ENCODE results near the gene C3AR1.

C3AR1 gene

DNA sequence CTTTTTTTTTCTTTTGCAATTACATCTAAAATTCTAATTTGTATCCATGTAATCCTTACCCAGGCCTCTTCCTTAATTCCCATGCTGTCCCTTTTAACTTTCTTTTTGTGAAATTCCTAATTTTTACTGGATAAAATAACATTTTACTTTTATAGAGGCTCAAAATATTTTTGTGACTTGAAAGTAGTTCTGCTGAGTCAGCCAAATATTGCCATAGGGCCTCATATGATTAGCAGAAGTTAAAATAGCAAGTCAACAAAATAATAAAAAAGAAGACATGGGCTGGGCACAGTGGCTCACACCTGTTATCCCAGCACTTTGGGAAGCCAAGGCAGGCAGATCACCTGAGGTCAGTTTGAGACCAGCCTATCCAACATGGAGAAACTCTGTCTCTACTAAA, 2.0 kb downstream of the C3AR1 start:
- Histone ChIP-seq H3K9ac (ENCODE audit: low read depth in 1 of 2, low read length in 2 of 2) (no peak overlapping the region), H3K27ac (ENCODE audit: low read depth, low read length) (no peak overlapping the region), H3K4me3 (ENCODE audit: low read depth in 1 of 2, low read length in 2 of 2) (no peak overlapping the region), H3K9me3 (ENCODE audit: control insufficient read depth in 1 of 2, low read length in 2 of 2) (no peaks in the 10 kb centered on the region), H3K27me3 (ENCODE audit: control insufficient read depth in 1 of 2, insufficient read depth in 2 of 2, low read length in 2 of 2) (no peaks in the 10 kb centered on the region), H3K4me1 (ENCODE audit: control insufficient read depth in 1 of 2, insufficient read depth in 2 of 2, low read length in 2 of 2) (no peaks in the 10 kb centered on the region), H3K36me3 (ENCODE audit: control insufficient read depth in 1 of 2, insufficient read depth in 2 of 2, low read length in 2 of 2) (peaks cover 0 to 4% of the 10 kb centered on the region in 2 donors)

DNA sequence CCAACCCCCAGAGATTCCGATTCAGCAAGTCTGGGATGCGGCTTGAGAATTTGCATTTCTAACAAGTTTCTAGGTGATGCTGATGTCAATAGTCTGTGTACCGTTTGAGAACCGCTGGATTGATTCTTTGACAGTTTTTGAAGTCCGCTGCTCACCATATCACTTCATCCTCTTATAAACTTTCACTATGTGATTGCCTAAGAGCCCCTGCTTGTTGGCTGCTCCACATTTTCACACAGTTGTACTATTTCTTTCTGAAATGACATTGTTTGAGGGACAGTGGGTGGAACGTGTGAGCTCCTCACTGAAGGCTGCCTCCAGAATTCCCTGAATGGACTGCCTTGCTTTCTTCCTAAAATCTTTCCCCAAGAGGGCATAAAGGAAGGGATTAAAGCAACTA, 7.7 kb downstream of the C3AR1 start:
- Histone ChIP-seq H3K4me3 (ENCODE audit: low read depth in 1 of 2, low read length in 2 of 2) (no peak overlapping the region), H3K27me3 (ENCODE audit: control insufficient read depth in 1 of 2, insufficient read depth in 2 of 2, low read length in 2 of 2) (no peaks in the 10 kb centered on the region), H3K4me1 (ENCODE audit: control insufficient read depth in 1 of 2, insufficient read depth in 2 of 2, low read length in 2 of 2) (no peaks in the 10 kb centered on the region), H3K9me3 (ENCODE audit: control insufficient read depth in 1 of 2, low read length in 2 of 2) (no peaks in the 10 kb centered on the region), H3K36me3 (ENCODE audit: control insufficient read depth in 1 of 2, insufficient read depth in 2 of 2, low read length in 2 of 2) (peaks cover 8 to 19% of the 10 kb centered on the region in 2 donors), H3K27ac (ENCODE audit: low read depth, low read length) (no peak overlapping the region), H3K9ac (ENCODE audit: low read depth in 1 of 2, low read length in 2 of 2) (no peak overlapping the region)

DNA sequence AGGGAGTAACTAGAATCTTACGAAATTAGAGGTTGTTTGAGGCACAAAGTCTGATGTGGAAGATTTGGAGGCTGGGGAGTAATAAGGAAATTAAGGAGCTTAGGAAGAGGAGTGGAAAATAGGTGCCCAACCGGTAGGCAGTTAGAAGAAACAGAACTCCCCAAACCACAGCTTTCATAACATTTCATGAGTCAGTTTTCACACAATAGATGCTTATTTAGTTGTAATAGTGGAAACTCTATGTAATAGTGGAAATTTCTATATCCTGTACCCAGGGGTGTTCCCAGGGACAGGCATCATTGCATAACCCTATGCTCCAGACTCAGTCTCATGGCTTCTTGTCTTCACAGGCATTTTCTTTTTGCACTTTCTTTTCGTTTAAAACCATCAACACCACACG, 8.3 kb downstream of the C3AR1 start:
- Histone ChIP-seq H3K36me3 (ENCODE audit: control insufficient read depth in 1 of 2, insufficient read depth in 2 of 2, low read length in 2 of 2) (peaks cover 13 to 24% of the 10 kb centered on the region in 2 donors), H3K27ac (ENCODE audit: low read depth, low read length) (no peak overlapping the region), H3K9me3 (ENCODE audit: control insufficient read depth in 1 of 2, low read length in 2 of 2) (no peaks in the 10 kb centered on the region), H3K4me1 (ENCODE audit: control insufficient read depth in 1 of 2, insufficient read depth in 2 of 2, low read length in 2 of 2) (no peaks in the 10 kb centered on the region), H3K9ac (ENCODE audit: low read depth in 1 of 2, low read length in 2 of 2) (no peak overlapping the region), H3K27me3 (ENCODE audit: control insufficient read depth in 1 of 2, insufficient read depth in 2 of 2, low read length in 2 of 2) (no peaks in the 10 kb centered on the region), H3K4me3 (ENCODE audit: low read depth in 1 of 2, low read length in 2 of 2) (no peak overlapping the region)

DNA sequence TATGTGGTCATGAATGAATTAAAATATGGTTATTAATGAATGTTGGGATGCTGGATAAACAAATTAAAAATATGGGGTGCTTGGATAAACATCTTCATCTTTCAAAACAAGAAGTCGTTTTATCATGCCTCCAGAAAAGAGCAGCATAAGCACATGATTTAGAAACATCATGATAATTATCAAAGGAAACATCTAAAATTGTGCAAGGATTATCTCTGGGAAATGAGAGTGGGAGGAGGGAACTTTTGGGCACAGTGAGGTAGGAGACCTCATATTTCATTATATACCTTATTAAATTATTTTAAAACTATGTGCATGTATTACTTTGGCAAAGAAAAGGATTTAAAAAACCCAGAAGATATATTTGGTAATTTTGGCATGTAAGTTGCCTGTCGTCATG, 8.9 kb downstream of the C3AR1 start:
- Histone ChIP-seq H3K9me3 (ENCODE audit: control insufficient read depth in 1 of 2, low read length in 2 of 2) (no peaks in the 10 kb centered on the region), H3K36me3 (ENCODE audit: control insufficient read depth in 1 of 2, insufficient read depth in 2 of 2, low read length in 2 of 2) (peaks cover 17 to 29% of the 10 kb centered on the region in 2 donors), H3K27ac (ENCODE audit: low read depth, low read length) (no peak overlapping the region), H3K4me3 (ENCODE audit: low read depth in 1 of 2, low read length in 2 of 2) (no peak overlapping the region), H3K4me1 (ENCODE audit: control insufficient read depth in 1 of 2, insufficient read depth in 2 of 2, low read length in 2 of 2) (no peaks in the 10 kb centered on the region), H3K27me3 (ENCODE audit: control insufficient read depth in 1 of 2, insufficient read depth in 2 of 2, low read length in 2 of 2) (no peaks in the 10 kb centered on the region), H3K9ac (ENCODE audit: low read depth in 1 of 2, low read length in 2 of 2) (no peak overlapping the region)

DNA sequence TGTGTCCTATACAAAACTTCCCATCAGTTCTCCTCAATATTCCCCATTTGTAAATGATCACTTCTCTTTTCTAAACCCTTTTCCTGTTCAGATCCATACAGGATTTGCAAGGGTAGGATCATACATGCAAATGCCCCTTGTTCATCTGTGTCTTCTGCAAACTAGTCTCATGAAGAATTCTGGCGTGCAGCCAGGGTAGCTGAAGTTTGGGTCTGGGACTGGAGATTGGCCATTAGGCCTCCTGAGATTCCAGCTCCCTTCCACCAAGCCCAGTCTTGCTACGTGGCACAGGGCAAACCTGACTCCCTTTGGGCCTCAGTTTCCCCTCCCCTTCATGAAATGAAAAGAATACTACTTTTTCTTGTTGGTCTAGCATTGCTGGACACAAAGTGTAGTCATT, 11.3 kb downstream of the C3AR1 start:
- H3K9me3 ChIP-seq (ENCODE audit: control insufficient read depth in 1 of 2, low read length in 2 of 2): no peaks in the 10 kb centered on the region
- no peak overlapping the region for H3K9ac ChIP-seq (ENCODE audit: low read depth in 1 of 2, low read length in 2 of 2)
- H3K4me3 ChIP-seq (ENCODE audit: low read depth in 1 of 2, low read length in 2 of 2): no peak overlapping the region
- H3K27me3 ChIP-seq (ENCODE audit: control insufficient read depth in 1 of 2, insufficient read depth in 2 of 2, low read length in 2 of 2): no peaks in the 10 kb centered on the region
- H3K36me3 ChIP-seq (ENCODE audit: control insufficient read depth in 1 of 2, insufficient read depth in 2 of 2, low read length in 2 of 2): peaks cover 28 to 47% of the 10 kb centered on the region in 2 donors
- H3K27ac ChIP-seq (ENCODE audit: low read depth, low read length): no peak overlapping the region
- H3K4me1 ChIP-seq (ENCODE audit: control insufficient read depth in 1 of 2, insufficient read depth in 2 of 2, low read length in 2 of 2): no peaks in the 10 kb centered on the region

DNA sequence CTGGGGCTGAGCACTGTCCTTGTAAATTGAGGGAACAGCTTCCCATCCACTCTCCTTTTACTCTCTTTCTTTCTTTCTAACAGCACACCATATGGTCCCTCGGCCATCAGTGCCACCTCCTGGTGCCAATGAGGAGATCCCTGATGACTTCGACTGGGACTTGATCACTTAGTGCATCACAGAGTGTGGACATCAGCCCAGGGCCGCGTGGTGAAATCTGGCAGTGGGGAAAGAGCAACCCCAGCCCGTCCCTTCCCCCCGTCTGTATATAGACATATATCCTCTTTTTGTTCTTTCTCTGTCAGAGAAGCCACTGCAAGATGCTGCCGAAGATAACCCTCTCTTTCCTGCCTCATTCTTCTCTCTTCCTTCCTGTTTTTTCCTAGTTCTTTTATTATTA, 13.5 kb downstream of the C3AR1 start:
- Histone ChIP-seq H3K36me3 (ENCODE audit: control insufficient read depth in 1 of 2, insufficient read depth in 2 of 2, low read length in 2 of 2) (peaks cover 48 to 66% of the 10 kb centered on the region in 2 donors), H3K27me3 (ENCODE audit: control insufficient read depth in 1 of 2, insufficient read depth in 2 of 2, low read length in 2 of 2) (no peaks in the 10 kb centered on the region), H3K27ac (ENCODE audit: low read depth, low read length) (no peak overlapping the region), H3K4me3 (ENCODE audit: low read depth in 1 of 2, low read length in 2 of 2) (no peak overlapping the region), H3K9me3 (ENCODE audit: control insufficient read depth in 1 of 2, low read length in 2 of 2) (no peaks in the 10 kb centered on the region), H3K4me1 (ENCODE audit: control insufficient read depth in 1 of 2, insufficient read depth in 2 of 2, low read length in 2 of 2) (no peaks in the 10 kb centered on the region), H3K9ac (ENCODE audit: low read depth in 1 of 2, low read length in 2 of 2) (no peak overlapping the region)

DNA sequence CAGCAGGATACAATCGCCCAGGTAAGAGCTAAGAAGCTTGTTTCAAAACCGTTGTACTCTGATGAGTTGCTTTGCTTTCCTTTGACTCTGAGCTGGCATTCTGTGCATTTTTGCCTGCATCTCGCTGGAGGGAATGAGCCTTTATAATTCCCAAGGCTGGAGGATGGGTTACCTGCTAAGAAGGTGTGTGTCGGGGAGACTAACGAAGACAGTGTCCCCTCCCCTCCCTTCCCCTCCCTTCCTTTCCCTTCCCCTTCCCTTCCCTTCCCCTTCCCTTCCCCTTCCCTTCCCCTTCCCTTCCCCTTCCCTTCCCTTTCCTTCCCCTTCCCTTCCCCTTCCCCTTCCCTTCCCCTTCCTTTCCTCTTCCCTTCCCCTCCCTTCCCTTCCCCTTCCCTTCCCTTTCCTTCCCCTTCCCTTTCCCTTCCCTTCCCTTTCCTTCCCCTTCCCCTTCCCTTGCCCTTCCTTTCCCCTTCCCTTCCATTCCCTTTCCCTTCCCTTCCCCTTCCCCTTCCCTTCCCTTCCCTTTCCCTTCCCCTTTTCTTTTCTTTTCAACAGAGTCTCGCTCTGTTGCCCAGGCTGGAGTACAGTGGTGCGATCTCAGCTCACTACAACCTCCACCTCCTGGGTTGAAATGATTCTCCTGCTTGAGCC, 15.4 kb downstream of the C3AR1 start:
- no peaks in the 10 kb centered on the region for H3K4me1 ChIP-seq (ENCODE audit: control insufficient read depth in 1 of 2, insufficient read depth in 2 of 2, low read length in 2 of 2)
- H3K36me3 ChIP-seq (ENCODE audit: control insufficient read depth in 1 of 2, insufficient read depth in 2 of 2, low read length in 2 of 2): peaks cover 52 to 70% of the 10 kb centered on the region in 2 donors
- no peaks in the 10 kb centered on the region for H3K27me3 ChIP-seq (ENCODE audit: control insufficient read depth in 1 of 2, insufficient read depth in 2 of 2, low read length in 2 of 2)
- no peak overlapping the region for H3K27ac ChIP-seq (ENCODE audit: low read depth, low read length)
- H3K9me3 ChIP-seq (ENCODE audit: control insufficient read depth in 1 of 2, low read length in 2 of 2): no peaks in the 10 kb centered on the region
- no peak overlapping the region for H3K4me3 ChIP-seq (ENCODE audit: low read depth in 1 of 2, low read length in 2 of 2)
- H3K9ac ChIP-seq (ENCODE audit: low read depth in 1 of 2, low read length in 2 of 2): no peak overlapping the region

DNA sequence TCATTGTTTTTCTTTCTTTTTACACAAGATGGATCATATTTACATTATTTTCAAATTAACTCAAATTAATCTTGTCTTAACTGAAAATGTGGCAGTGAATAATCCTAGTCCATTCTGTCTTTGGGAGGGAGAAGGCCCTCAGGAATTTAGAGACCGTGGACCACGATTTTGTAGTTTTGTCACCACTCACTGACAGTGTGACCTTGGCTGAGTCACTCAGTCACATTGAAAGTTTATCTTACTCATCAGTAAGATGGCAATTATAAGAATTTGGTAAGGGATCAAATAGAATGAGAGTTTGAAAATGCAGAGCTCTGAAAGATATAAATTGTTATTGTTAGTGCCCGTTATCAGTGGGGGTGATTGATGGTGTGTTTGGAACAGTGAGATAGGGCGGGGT, 17.3 kb downstream of the C3AR1 start:
- H3K27me3 ChIP-seq (ENCODE audit: control insufficient read depth in 1 of 2, insufficient read depth in 2 of 2, low read length in 2 of 2): no peaks in the 10 kb centered on the region
- no peak overlapping the region for H3K4me3 ChIP-seq (ENCODE audit: low read depth in 1 of 2, low read length in 2 of 2)
- H3K4me1 ChIP-seq (ENCODE audit: control insufficient read depth in 1 of 2, insufficient read depth in 2 of 2, low read length in 2 of 2): no peaks in the 10 kb centered on the region
- no peaks in the 10 kb centered on the region for H3K9me3 ChIP-seq (ENCODE audit: control insufficient read depth in 1 of 2, low read length in 2 of 2)
- peaks cover 54 to 73% of the 10 kb centered on the region in 2 donors for H3K36me3 ChIP-seq (ENCODE audit: control insufficient read depth in 1 of 2, insufficient read depth in 2 of 2, low read length in 2 of 2)
- H3K9ac ChIP-seq (ENCODE audit: low read depth in 1 of 2, low read length in 2 of 2): no peak overlapping the region
- H3K27ac ChIP-seq (ENCODE audit: low read depth, low read length): no peak overlapping the region

DNA sequence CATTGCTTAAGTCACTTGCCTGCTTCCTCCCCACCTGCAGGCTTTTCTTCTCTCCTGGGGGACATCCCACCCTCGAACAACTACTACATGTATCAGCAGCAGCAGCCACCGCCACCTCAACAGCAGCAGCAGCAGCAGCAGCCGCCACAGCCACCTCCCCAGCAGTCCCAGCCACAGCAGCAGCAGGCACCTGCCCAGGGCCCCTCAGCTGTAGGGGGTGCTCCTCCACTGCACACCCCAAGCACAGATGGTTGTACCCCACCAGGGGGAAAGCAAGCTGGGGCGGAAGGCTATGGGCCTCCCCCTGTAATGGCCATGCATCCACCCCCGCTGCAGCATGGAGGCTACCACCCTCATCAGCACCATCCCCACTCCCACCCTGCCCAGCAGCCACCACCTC, 18.3 kb downstream of the C3AR1 start:
- H3K27ac ChIP-seq (ENCODE audit: low read depth, low read length): no peak overlapping the region
- no peaks in the 10 kb centered on the region for H3K4me1 ChIP-seq (ENCODE audit: control insufficient read depth in 1 of 2, insufficient read depth in 2 of 2, low read length in 2 of 2)
- no peaks in the 10 kb centered on the region for H3K9me3 ChIP-seq (ENCODE audit: control insufficient read depth in 1 of 2, low read length in 2 of 2)
- H3K36me3 ChIP-seq (ENCODE audit: control insufficient read depth in 1 of 2, insufficient read depth in 2 of 2, low read length in 2 of 2): peaks cover 47 to 73% of the 10 kb centered on the region in 2 donors
- H3K4me3 ChIP-seq (ENCODE audit: low read depth in 1 of 2, low read length in 2 of 2): no peak overlapping the region
- no peak overlapping the region for H3K9ac ChIP-seq (ENCODE audit: low read depth in 1 of 2, low read length in 2 of 2)
- H3K27me3 ChIP-seq (ENCODE audit: control insufficient read depth in 1 of 2, insufficient read depth in 2 of 2, low read length in 2 of 2): no peaks in the 10 kb centered on the region

DNA sequence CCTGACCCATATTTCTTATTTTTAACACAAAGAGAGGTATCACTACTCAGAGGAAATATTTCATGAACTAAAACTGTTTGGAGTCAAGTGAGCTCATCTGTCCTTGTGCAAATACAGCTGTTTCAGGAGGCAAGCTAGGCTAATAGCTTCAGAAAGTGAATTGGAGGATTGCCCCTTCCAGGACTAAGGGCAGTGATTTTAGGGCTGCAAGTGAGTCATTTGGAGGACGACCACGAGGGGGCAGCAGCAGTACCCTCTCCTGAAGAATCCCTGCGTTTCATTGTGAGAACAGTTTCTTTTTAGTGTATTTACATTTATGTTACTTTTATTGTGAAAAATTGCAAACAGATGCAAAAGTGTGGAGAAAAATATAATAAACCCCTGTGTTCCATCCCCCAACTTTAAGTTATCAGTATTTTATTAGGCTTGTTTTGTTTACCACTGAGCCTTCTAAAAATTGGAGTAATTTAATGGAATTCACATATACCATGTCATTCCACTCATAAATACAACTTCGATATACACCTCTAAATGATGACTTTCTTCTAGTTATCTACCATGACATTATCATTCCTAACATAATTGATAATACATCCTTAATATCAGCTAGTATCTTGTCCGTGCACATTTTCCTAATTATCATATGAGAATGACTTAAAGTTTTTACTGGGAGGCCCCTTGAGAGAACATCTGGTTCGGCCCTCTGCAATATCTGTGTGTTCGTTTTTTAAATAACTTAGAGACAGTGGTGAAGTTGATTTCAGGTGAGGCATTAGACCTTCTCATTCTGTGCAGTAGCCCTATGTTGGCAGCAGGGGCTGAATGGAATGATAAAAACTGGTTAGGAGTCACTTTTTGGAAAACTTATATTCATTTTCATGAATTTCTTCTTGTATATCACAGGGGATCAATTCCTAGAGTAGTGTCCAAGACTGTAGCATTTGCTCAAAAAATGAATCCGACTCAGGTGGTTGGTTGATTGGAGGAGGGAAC, 19.9 kb downstream of the C3AR1 start:
- H3K4me1 ChIP-seq (ENCODE audit: control insufficient read depth in 1 of 2, insufficient read depth in 2 of 2, low read length in 2 of 2): no peaks in the 10 kb centered on the region
- no peak overlapping the region for H3K4me3 ChIP-seq (ENCODE audit: low read depth in 1 of 2, low read length in 2 of 2)
- H3K36me3 ChIP-seq (ENCODE audit: control insufficient read depth in 1 of 2, insufficient read depth in 2 of 2, low read length in 2 of 2): peaks cover 37 to 77% of the 10 kb centered on the region in 2 donors
- H3K9me3 ChIP-seq (ENCODE audit: control insufficient read depth in 1 of 2, low read length in 2 of 2): no peaks in the 10 kb centered on the region
- no peak overlapping the region for H3K27ac ChIP-seq (ENCODE audit: low read depth, low read length)
- H3K9ac ChIP-seq (ENCODE audit: low read depth in 1 of 2, low read length in 2 of 2): no peak overlapping the region
- no peaks in the 10 kb centered on the region for H3K27me3 ChIP-seq (ENCODE audit: control insufficient read depth in 1 of 2, insufficient read depth in 2 of 2, low read length in 2 of 2)

All from duodenal mucosa (tissue), 2 donors.